GM18499 (cell line): Measurements from ENCODE around the gene ERCC4.
"Not testable (repeated sequence)": the region's sequence is repeated elsewhere in the genome, so short reads cannot be mapped to it uniquely, and the experiment has no call there.

Experiments
- ATAC-seq: cut with Tn5 transposase; IDR thresholded peaks from one replicate; pipeline ENCODE4 v1.9.1; 2021; ENCODE audit warnings: moderate number of reproducible peaks; ENCODE audit not compliant: insufficient read depth, unreplicated experiment

ERCC4 gene

GRCh38 chr16:13919683-13920509, at the start of gene ERCC4:
Gene ERCC4 (plus strand): TSS chr16:13920154. CDS start chr16:13920166, 12 bp downstream.
- peak; percentile 92 for ATAC-seq

GRCh38 chr16:13873835-13874438, 46.0 kb upstream of the ERCC4 start:
- no peak for ATAC-seq

- no peak for ATAC-seq
Observed at GRCh38 chr16:13875614-13876284, 44.2 kb upstream of the ERCC4 start.

- ATAC-seq = no peak
Observed at GRCh38 chr16:13883276-13883675, 36.7 kb upstream of the ERCC4 start.

GRCh38 chr16:13883881-13884280, 36.1 kb upstream of the ERCC4 start:
- ATAC-seq = no peak

GRCh38 chr16:13885700-13886099, 34.3 kb upstream of the ERCC4 start:
- ATAC-seq = no peak

- no peak for ATAC-seq
Observed at GRCh38 chr16:13886608-13887007, 33.3 kb upstream of the ERCC4 start.

DNA sequence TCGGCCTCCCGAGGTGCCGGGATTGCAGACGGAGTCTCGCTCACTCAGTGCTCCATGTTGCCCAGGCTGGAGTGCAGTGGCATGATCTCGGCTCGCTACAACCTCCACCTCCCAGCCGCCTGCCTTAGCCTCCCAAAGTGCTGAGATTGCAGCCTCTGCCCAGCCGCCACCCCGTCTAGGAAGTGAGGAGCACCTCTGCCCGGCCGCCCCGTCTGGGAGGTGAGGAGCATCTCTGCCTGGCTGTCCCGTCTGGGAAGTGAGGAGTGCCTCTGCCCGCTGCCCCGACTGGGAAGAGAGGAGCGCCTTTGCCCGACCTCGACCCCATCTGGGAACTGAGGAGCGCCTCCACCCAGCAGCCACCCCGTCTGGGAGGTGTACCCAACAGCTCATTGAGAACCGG, 30.6 kb upstream of the ERCC4 start:
- ATAC-seq = not testable (repeated sequence)

- ATAC-seq = no peak
Observed at GRCh38 chr16:13892301-13892700, 27.7 kb upstream of the ERCC4 start.

- ATAC-seq = no peak
Observed at GRCh38 chr16:13895516-13895915, 24.4 kb upstream of the ERCC4 start.

GRCh38 chr16:13896543-13897182, 23.3 kb upstream of the ERCC4 start:
- ATAC-seq = no peak

DNA sequence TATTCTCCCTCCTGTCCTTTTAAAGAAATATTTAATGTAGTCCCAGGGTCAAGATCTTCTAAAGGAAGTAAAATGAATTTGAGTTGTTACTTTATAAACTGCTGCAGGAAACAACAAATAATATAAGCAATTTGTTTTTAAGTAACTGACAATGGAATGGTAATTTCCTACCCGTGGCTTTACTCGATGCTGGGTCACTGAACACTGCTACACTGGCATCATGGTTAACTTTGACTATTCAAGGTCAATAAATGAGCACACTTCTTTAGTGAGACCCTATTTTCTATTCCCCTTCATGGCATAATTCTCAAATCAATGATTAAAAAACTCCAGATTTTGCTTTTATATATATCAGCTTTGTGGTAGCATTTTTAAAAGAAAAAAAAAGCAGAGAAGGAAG, 22.1 kb upstream of the ERCC4 start:
- no peak for ATAC-seq

- ATAC-seq = no peak
Observed at GRCh38 chr16:13898233-13898632, 21.7 kb upstream of the ERCC4 start.

GRCh38 chr16:13902052-13902451, 17.9 kb upstream of the ERCC4 start:
- ATAC-seq = no peak

DNA sequence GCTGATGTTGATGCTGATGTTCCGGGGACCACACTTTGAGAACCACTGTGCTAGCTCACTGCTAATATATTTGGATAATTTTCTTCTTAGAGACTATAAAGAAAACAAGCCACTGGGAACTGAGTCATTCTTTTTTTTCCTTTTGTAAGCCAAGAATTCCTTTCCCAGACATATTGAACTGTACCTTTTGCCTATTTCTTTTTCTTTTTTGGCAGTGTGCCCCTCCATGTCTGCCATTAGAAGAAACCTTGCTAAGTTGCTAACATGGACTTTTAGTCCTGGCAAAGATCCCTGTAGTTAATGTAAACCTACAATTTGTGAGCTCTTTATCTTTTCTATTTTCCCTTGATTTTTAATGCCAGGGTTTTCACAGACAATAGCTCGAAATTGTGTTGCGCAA, 17.3 kb upstream of the ERCC4 start:
- no peak for ATAC-seq

DNA sequence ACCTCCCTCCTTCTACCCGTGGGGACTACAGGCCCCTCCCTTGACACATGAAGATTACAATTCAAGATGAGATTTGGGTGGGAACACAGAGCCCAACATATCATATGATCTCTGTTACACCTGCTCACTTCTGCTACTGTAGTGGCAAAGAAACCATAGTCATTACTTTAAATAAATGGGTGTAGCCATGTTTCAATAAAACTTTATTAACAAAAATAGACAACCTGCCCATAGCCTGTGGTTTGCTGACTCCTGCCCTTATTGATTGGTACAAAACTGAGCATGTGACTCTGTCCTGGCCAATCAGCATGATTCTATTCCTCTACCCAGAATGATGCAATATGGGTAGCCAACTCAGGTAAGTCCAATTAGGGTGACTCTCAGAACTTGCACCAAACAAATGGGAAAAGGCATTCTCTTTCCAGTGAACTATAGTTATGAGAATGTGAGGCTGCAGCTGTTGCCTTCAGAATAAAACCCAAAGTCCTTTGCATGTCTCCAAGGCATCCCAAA, 15.7 kb upstream of the ERCC4 start:
- ATAC-seq = no peak

DNA sequence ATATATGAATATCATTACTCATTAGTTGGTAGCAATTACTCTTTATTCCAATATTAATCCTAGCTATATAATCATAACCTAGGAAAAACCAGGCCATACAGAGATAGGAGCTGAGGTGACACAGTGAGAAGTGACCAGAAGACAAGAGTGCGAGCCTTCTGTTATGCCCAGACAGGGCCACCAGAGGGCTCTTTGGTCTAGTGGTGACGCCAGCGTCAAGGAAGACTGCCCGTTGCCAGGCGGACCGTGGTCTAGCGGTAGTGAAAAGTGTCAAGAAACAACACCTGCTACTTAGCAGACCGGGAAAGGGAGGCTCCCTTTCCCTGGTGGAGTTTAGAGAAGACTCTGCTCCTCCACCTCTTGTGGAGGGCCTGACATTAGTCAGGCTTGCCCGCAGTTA, 15.1 kb upstream of the ERCC4 start:
- not testable (repeated sequence) for ATAC-seq

DNA sequence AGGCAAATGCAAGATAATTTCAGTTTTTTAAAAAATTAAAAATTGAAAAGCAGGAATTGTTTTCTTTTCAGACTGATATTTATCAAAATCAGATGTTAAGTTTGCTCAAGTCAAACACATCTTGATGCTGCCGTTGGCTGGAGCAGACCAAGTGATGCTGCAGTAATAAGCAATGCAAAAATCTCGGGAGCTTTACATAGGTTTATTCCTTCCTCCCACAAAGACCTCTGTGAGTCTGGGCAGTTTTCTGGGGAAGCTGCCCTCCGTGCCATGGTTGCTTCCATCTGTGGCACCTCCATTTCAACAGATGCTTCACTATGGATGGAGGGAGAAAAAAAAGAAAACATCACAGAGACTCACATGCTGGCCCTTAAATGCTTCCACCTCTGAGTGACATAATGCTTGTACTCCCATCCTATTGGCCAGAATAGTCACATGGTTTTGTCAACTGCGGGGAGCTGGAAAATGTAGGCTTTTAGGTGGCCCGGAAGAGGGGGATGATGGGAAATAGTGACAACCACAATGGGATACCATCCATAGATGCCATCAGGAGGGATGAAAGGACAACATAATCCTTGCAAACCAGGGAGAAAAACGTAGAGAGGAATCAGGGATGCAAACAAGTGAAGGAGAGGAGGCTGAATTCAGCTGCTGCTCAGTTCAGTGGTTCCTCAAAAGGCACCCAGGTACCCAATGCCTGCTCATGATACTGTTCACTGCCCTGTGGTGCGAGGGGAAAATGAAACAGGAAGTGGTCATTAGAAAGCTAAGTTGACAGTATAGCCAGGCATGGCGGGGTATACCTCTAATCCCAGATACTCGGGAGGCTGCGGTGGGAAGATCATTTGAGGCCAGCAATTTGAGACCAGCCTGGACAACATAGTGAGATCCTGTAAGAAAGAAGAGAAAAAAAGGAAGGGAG, 13.5 kb upstream of the ERCC4 start:
- ATAC-seq = no peak

DNA sequence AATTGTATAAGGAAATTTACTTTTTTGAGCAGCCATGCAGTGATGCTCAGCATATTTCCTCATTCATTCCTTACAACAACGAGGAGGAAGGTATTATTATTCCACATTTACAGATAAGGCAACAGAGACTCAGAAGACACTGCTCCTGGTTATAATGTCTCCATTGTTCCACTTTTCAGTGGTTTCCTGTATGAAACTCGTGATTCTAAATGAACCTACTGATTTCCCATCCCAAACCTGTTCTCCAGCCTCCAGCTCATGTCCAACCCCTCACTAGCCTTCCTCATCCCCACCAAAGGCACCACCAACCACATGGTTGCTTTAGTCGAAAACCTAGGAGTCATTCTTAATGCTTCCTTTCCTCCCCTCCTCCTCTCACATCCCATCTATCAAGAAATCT, 12.5 kb upstream of the ERCC4 start:
- ATAC-seq = no peak

DNA sequence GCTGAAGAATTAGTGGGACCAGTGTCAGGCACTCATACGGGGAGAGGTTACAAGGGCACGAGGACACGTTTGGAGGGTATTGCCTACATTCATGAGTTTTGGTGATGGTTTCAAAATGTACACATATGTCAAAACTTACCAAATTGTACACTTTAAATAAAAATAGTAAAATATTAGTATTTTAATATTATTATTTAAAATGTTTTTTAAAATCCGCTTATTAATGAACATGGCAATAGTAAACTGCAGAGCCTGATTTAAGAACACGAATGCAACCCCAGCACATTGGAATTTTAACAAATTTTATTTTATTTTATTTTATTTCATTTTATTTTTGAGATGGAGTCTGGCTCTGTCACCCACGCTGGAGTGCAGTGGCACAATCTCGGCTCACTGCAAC, 10.9 kb upstream of the ERCC4 start:
- ATAC-seq = no peak
